Jurkat, Clone E6-1 (cell line): ENCODE results near the gene TWSG1.
"Not testable (repeated sequence)": the region's sequence is repeated elsewhere in the genome, so short reads cannot be mapped to it uniquely, and the experiment has no call there.

Experiments used
- DNase-seq: peaks from one replicate; pipeline ENCODE4 v3.0.0-alpha.2; 2011; ENCODE audit warnings: low read depth, low spot score
- H3K4me3 ChIP-seq: 2 replicates; pipeline ENCODE4 v1.5.1; 2011; ENCODE audit warnings: mild to moderate bottlenecking, low read length, control low read depth, moderate library complexity

Gene TWSG1

GRCh38 chr18:9333441-9334328, 888 bp upstream of the TWSG1 start:
- DNase-seq, result peak; percentile 11
- peak overlapping the region; percentile 58 for H3K4me3 ChIP-seq

- H3K4me3 ChIP-seq, result peak overlapping the region; percentile 69
- no peak for DNase-seq
These were observed 562 bp downstream of the TWSG1 start for GRCh38 chr18:9334973-9335696.

- no peak for DNase-seq
- H3K4me3 ChIP-seq, result peak overlapping the region; percentile 69
These were observed 1.1 kb downstream of the TWSG1 start for GRCh38 chr18:9335697-9336045.

GRCh38 chr18:9336827-9337226, 2.3 kb downstream of the TWSG1 start:
- no peak for DNase-seq
- no peak overlapping the region for H3K4me3 ChIP-seq

GRCh38 chr18:9337873-9338272, 3.3 kb downstream of the TWSG1 start:
- H3K4me3 ChIP-seq, result no peak overlapping the region
- peak; percentile 72 for DNase-seq

- no peak for DNase-seq
- no peak overlapping the region for H3K4me3 ChIP-seq
These were observed 5.9 kb downstream of the TWSG1 start for GRCh38 chr18:9340472-9340871.

GRCh38 chr18:9343577-9343976, 9.0 kb downstream of the TWSG1 start:
- DNase-seq, result no peak
- H3K4me3 ChIP-seq, result no peak overlapping the region

GRCh38 chr18:9346775-9347174, 12.2 kb downstream of the TWSG1 start:
- H3K4me3 ChIP-seq, result no peak overlapping the region
- no peak for DNase-seq

- H3K4me3 ChIP-seq, result no peak overlapping the region
- DNase-seq, result peak; percentile 24
These were observed 13.6 kb downstream of the TWSG1 start for GRCh38 chr18:9348079-9348671.

GRCh38 chr18:9348766-9349165, 14.2 kb downstream of the TWSG1 start:
- no peak overlapping the region for H3K4me3 ChIP-seq
- DNase-seq, result no peak

GRCh38 chr18:9353596-9353995, 19.0 kb downstream of the TWSG1 start:
- DNase-seq, result no peak

GRCh38 chr18:9354256-9354655, 19.7 kb downstream of the TWSG1 start:
- no peak for DNase-seq
- H3K4me3 ChIP-seq, result no peak overlapping the region

More at GRCh38 chr18:9353596-9353995, 19.0 kb downstream of the TWSG1 start:
- no peak overlapping the region for H3K4me3 ChIP-seq

GRCh38 chr18:9356976-9357375, 22.4 kb downstream of the TWSG1 start:
- H3K4me3 ChIP-seq, result no peak overlapping the region
- DNase-seq, result no peak

GRCh38 chr18:9359796-9360195, 25.2 kb downstream of the TWSG1 start:
- no peak for DNase-seq
- H3K4me3 ChIP-seq, result no peak overlapping the region

GRCh38 chr18:9361191-9361590, 26.6 kb downstream of the TWSG1 start:
- H3K4me3 ChIP-seq, result no peak overlapping the region
- DNase-seq, result no peak

- no peak overlapping the region for H3K4me3 ChIP-seq
- no peak for DNase-seq
These were observed 28.3 kb downstream of the TWSG1 start for GRCh38 chr18:9362869-9363268.

GRCh38 chr18:9364242-9364641, 29.7 kb downstream of the TWSG1 start:
- no peak for DNase-seq
- no peak overlapping the region for H3K4me3 ChIP-seq

GRCh38 chr18:9365406-9365805, 30.8 kb downstream of the TWSG1 start:
- no peak overlapping the region for H3K4me3 ChIP-seq
- DNase-seq, result no peak

GRCh38 chr18:9366126-9366714, 31.6 kb downstream of the TWSG1 start:
- no peak for DNase-seq
- H3K4me3 ChIP-seq, result no peak overlapping the region

- not testable (repeated sequence) for H3K4me3 ChIP-seq, DNase-seq
These were observed 38.7 kb downstream of the TWSG1 start for GRCh38 chr18:9373254-9373653.
